Suppressor macrophage treated with lipopolysaccharide for 1 hour (primary cell): ENCODE data around the gene LTC4S.
A peak's percentile ranks its signal among the peaks of the same experiment; 100 is the strongest.
"Not testable (repeated sequence)": the region's sequence is repeated elsewhere in the genome, so short reads cannot be mapped to it uniquely, and the experiment has no call there.

ENCODE experiments used
- DNase-seq, 3 donors: peaks; one replicate each; pipeline ENCODE4 v3.0.0-alpha.2; 2020 to 2022

LTC4S gene

GRCh38 chr5:179827680-179828079 is 33.9 kb downstream of the LTC4S start:
- peak; percentile 93 to 94 (median 93) for DNase-seq

DNA sequence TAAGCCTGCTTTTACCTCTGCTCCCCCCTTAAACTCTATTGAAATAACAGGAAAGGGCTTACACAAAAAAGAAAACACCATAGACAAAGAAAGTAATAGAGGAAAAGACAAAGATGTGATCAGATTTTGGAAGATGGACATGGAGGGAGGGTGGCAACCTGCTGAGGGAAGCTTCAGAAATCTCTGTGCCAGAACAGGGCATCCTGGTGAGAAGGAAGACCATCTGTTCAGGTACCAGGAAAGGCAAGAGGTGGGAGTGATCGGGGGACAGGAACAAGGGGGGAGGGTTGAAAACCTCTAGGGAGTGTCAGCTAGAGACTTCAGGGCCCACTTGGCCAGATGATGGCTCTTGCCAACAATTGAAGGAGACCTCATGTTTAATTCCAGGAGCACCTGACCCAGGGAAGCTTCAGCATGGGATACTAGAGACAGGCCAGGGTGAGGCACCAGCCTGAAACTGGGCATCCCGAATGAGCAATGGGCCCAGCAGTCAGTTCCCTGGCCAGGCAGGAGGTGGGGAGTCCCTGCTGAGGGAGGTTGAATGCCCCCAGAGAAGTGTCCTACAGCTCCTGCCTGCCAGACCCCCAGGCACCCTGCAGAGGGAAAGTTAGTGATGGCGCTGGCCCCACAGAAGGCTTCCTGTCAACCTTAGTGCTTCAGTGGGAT is 35.1 kb downstream of the LTC4S start:
- DNase-seq, result no peak

- DNase-seq, result no peak
Observed at GRCh38 chr5:179829732-179830435, 36.1 kb downstream of the LTC4S start.

DNA sequence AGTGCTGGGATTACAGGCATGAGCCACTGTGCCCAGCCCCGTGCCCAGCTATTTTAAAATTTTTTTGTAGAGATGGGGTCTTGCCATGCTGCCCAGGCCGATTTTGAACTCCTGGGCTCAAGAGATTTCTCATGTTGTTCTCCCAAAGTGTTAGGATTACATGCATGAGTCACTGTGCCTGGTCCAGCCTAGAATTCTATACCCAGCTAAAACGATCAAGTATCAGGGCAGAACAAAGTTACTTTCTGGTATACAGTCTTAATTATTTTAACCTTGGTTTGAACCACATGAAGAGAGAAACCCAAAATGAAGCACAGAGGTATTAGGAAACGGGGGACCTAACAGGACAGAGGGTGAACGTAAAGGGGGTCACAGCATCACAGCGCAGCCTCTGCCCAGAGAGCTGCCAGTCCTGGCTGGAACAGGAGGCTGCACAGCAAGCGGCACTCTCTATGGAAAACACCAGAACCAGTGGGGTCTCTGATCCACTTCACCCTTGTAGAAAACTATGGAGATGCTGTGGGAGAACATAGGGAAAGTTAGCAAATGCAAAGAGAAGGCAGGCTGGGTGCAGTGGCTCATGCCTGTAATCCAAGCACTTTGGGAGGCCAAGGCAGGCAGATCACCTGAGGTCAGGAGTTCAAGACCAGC is 37.2 kb downstream of the LTC4S start:
- DNase-seq, result no peak

- DNase-seq, result no peak
Observed at GRCh38 chr5:179832039-179832745, 38.4 kb downstream of the LTC4S start.

- DNase-seq, result no peak
Observed at GRCh38 chr5:179833056-179833708, 39.4 kb downstream of the LTC4S start.

DNA sequence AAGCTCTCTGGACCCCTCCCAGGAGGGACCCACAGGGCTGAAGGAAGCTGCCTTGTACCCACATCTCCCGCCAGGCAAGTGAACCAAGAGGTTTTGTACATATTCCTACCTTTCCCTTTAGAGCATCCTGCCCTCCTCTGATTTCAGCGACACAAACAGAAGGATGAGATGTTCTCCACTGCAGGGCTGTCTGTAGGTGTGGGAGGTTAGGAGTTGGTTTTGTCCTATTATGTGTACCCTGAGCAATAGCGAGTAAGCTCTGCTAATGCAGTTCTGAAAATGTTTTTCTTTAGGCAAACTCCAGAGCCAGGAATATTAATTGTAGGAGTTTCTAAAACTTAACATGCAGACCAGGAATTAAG is 39.9 kb downstream of the LTC4S start:
- DNase-seq, result no peak

GRCh38 chr5:179834120-179834519 is 40.3 kb downstream of the LTC4S start:
- no peak for DNase-seq

- DNase-seq, result not testable (repeated sequence)
Observed at GRCh38 chr5:179834871-179835270, 41.1 kb downstream of the LTC4S start.

GRCh38 chr5:179836225-179837019 is 42.6 kb downstream of the LTC4S start:
- DNase-seq, result peak; percentile 38 to 66 (median 43)

GRCh38 chr5:179837076-179838011 is 43.6 kb downstream of the LTC4S start:
- no peak for DNase-seq

GRCh38 chr5:179839328-179840256 is 45.8 kb downstream of the LTC4S start:
- no peak for DNase-seq

DNA sequence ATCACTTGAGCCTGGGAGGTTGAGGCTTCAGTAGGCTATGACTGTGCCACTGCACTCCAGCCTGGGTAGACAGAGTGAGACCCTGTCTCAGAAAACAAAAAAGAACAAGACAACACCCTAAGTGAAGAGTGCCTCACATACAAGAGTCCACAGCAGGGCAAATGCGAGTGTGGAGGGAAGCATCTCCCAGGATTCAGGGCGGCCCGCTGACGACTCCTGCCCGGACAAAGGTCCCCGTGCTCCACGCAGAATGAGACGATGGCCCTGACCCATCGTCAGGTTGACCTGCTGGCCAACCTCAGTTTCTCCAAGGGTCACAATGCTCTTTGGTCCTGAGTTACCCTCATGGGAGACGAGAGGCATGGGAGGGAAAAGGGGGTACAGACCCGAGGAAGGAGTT is 46.5 kb downstream of the LTC4S start:
- DNase-seq, result no peak

- no peak for DNase-seq
Observed at GRCh38 chr5:179840766-179841165, 47.0 kb downstream of the LTC4S start.

GRCh38 chr5:179841621-179842020 is 47.8 kb downstream of the LTC4S start:
- DNase-seq, result no peak
